Mesendoderm (in vitro differentiated cells): ENCODE data around the gene ENHO.

Experiments used
- DNase-seq: peaks from one replicate; pipeline ENCODE4 v3.0.0; 2013
- H2AK5ac ChIP-seq: 2 replicates; pipeline ENCODE4 v1.6.1; 2013; ENCODE audit warnings: low read length, inconsistent platforms
- H2BK120ac ChIP-seq: 2 replicates; pipeline ENCODE4 v1.6.1; 2013; ENCODE audit warnings: low read depth, mild to moderate bottlenecking, low read length, moderate library complexity, mixed read lengths
- H2BK15ac ChIP-seq: replicated peaks from 2 replicates; pipeline ENCODE4 v1.6.1; 2013; ENCODE audit warnings: low read depth, mild to moderate bottlenecking, moderate library complexity
- H2BK5ac ChIP-seq: 2 replicates; pipeline ENCODE4 v1.6.1; 2013; ENCODE audit warnings: low read length, inconsistent platforms
- H3K18ac ChIP-seq: 2 replicates; pipeline ENCODE4 v1.6.1; 2013; ENCODE audit warnings: mild to moderate bottlenecking, low read length, mixed read lengths
- H3K23ac ChIP-seq: one replicate; pipeline ENCODE4 v1.6.1; 2013; ENCODE audit warnings: low read length
- H3K27ac ChIP-seq: 2 replicates; pipeline ENCODE4 v1.5.1; 2013; ENCODE audit warnings: low read depth, mild to moderate bottlenecking, inconsistent platforms, low read length, moderate library complexity
- H3K27me3 ChIP-seq: 2 replicates; pipeline ENCODE4 v1.6.1; 2013; ENCODE audit warnings: low read length, control low read depth, mild to moderate bottlenecking, inconsistent platforms; ENCODE audit not compliant: insufficient read depth, poor library complexity
- H3K36me3 ChIP-seq: 2 replicates; pipeline ENCODE4 v1.6.1; 2013; ENCODE audit warnings: low read length, inconsistent platforms; ENCODE audit not compliant: control insufficient read depth, insufficient read depth
- H3K4ac ChIP-seq: one replicate; pipeline ENCODE4 v1.6.1; 2013; ENCODE audit warnings: low read depth, mild to moderate bottlenecking, low read length, moderate library complexity
- H3K4me1 ChIP-seq: 2 replicates; pipeline ENCODE4 v1.6.1; 2013; ENCODE audit warnings: low read depth, low read length, inconsistent platforms; ENCODE audit not compliant: control insufficient read depth
- H3K4me2 ChIP-seq: 2 replicates; pipeline ENCODE4 v1.6.1; 2013; ENCODE audit warnings: low read length
- H3K4me3 ChIP-seq: 2 replicates; pipeline ENCODE4 v1.5.1; 2013; ENCODE audit warnings: mild to moderate bottlenecking, low read length
- H3K56ac ChIP-seq: one replicate; pipeline ENCODE4 v1.6.1; 2013; ENCODE audit warnings: low read length
- H3K79me1 ChIP-seq: 2 replicates; pipeline ENCODE4 v1.6.1; 2013; ENCODE audit warnings: low read length, inconsistent platforms
- H3K79me2 ChIP-seq: 2 replicates; pipeline ENCODE4 v1.6.1; 2013; ENCODE audit warnings: mild to moderate bottlenecking, low read length; ENCODE audit not compliant: control insufficient read depth, insufficient read depth
- H3K9ac ChIP-seq: 2 replicates; pipeline ENCODE4 v1.6.1; 2013; ENCODE audit warnings: low read length, inconsistent platforms
- H4K5ac ChIP-seq: one replicate; pipeline ENCODE4 v1.6.1; 2013; ENCODE audit warnings: low read length
- H4K8ac ChIP-seq: one replicate; pipeline ENCODE4 v1.6.1; 2013; ENCODE audit warnings: low read depth, mild to moderate bottlenecking, control low read depth, low read length, moderate library complexity
- WGBS: extraction: QIAGEN DNeasy Blood & Tissue Kit; methylation state at CpG from one replicate; pipeline ENCODE4 v1.1.7; 2013; ENCODE audit warnings: low lambda C conversion rate, missing lambda C conversion rate; ENCODE audit not compliant: insufficient coverage; ENCODE audit errors: extremely low coverage; 5-methylcytosine and 5-hydroxymethylcytosine counted together

Gene ENHO

GRCh38 chr9:34568774-34569173 is 46.0 kb upstream of the ENHO start:
- DNase-seq: no peak
- no peak overlapping the region for H3K27ac ChIP-seq
- no peaks in the 10 kb centered on the region for H3K36me3 ChIP-seq
- H4K5ac ChIP-seq: no peak overlapping the region
- H3K23ac ChIP-seq: no peak overlapping the region
- H3K56ac ChIP-seq: peak overlapping the region; percentile 22
- WGBS: no CpG with 5 or more reads among the region's 12 CpGs
- H3K4ac ChIP-seq: no peak overlapping the region
- H3K4me3 ChIP-seq: no peak overlapping the region
- no peak overlapping the region for H3K4me2 ChIP-seq
- peaks cover 6% of the 10 kb centered on the region for H3K4me1 ChIP-seq
- H4K8ac ChIP-seq: no peak overlapping the region
- no peaks in the 10 kb centered on the region for H3K27me3 ChIP-seq
- no peaks in the 10 kb centered on the region for H3K79me2 ChIP-seq
- no peak overlapping the region for H2AK5ac ChIP-seq
- no peak overlapping the region for H2BK5ac ChIP-seq
- H3K9ac ChIP-seq: no peak overlapping the region
- H2BK120ac ChIP-seq: no peak overlapping the region
- H3K79me1 ChIP-seq: no peaks in the 10 kb centered on the region
- no peak overlapping the region for H2BK15ac ChIP-seq
- H3K18ac ChIP-seq: no peak overlapping the region

- H3K27ac ChIP-seq: no peak overlapping the region
- no peak overlapping the region for H4K8ac ChIP-seq
- H3K4me3 ChIP-seq: no peak overlapping the region
- H3K23ac ChIP-seq: no peak overlapping the region
- WGBS: no CpG with 5 or more reads among the region's 7 CpGs
- H3K9ac ChIP-seq: no peak overlapping the region
- DNase-seq: no peak
- no peak overlapping the region for H3K4me2 ChIP-seq
- H3K79me1 ChIP-seq: no peaks in the 10 kb centered on the region
- H2AK5ac ChIP-seq: no peak overlapping the region
- no peak overlapping the region for H2BK120ac ChIP-seq
- no peak overlapping the region for H2BK15ac ChIP-seq
- no peaks in the 10 kb centered on the region for H3K36me3 ChIP-seq
- H3K27me3 ChIP-seq: no peaks in the 10 kb centered on the region
- no peak overlapping the region for H4K5ac ChIP-seq
- H3K18ac ChIP-seq: no peak overlapping the region
- H3K4ac ChIP-seq: no peak overlapping the region
- no peak overlapping the region for H3K56ac ChIP-seq
- no peak overlapping the region for H2BK5ac ChIP-seq
- no peaks in the 10 kb centered on the region for H3K79me2 ChIP-seq
- peaks cover 6% of the 10 kb centered on the region for H3K4me1 ChIP-seq
Measured at GRCh38 chr9:34568133-34568532, 45.3 kb upstream of the ENHO start.

GRCh38 chr9:34566972-34567371 is 44.2 kb upstream of the ENHO start:
- no peak for DNase-seq
- H3K18ac ChIP-seq: no peak overlapping the region
- H3K79me1 ChIP-seq: no peaks in the 10 kb centered on the region
- no peak overlapping the region for H2BK5ac ChIP-seq
- no peak overlapping the region for H4K5ac ChIP-seq
- no peaks in the 10 kb centered on the region for H3K36me3 ChIP-seq
- no peak overlapping the region for H3K9ac ChIP-seq
- H2AK5ac ChIP-seq: no peak overlapping the region
- H3K79me2 ChIP-seq: no peaks in the 10 kb centered on the region
- no peak overlapping the region for H2BK120ac ChIP-seq
- no peak overlapping the region for H3K56ac ChIP-seq
- H4K8ac ChIP-seq: no peak overlapping the region
- H3K27me3 ChIP-seq: no peaks in the 10 kb centered on the region
- H3K4me2 ChIP-seq: no peak overlapping the region
- peaks cover 6% of the 10 kb centered on the region for H3K4me1 ChIP-seq
- no peak overlapping the region for H3K23ac ChIP-seq
- H3K4me3 ChIP-seq: no peak overlapping the region
- no CpG with 5 or more reads among the region's 6 CpGs for WGBS
- H3K4ac ChIP-seq: no peak overlapping the region
- H2BK15ac ChIP-seq: no peak overlapping the region
- no peak overlapping the region for H3K27ac ChIP-seq

GRCh38 chr9:34566322-34566721 is 43.5 kb upstream of the ENHO start:
- H3K27ac ChIP-seq: no peak overlapping the region
- H3K36me3 ChIP-seq: no peaks in the 10 kb centered on the region
- H3K79me1 ChIP-seq: no peaks in the 10 kb centered on the region
- H2BK5ac ChIP-seq: no peak overlapping the region
- no peak overlapping the region for H3K23ac ChIP-seq
- H3K27me3 ChIP-seq: no peaks in the 10 kb centered on the region
- no peak overlapping the region for H4K8ac ChIP-seq
- H3K4me3 ChIP-seq: no peak overlapping the region
- no peak overlapping the region for H2BK120ac ChIP-seq
- no peak overlapping the region for H3K56ac ChIP-seq
- H4K5ac ChIP-seq: no peak overlapping the region
- no peak overlapping the region for H3K9ac ChIP-seq
- H2AK5ac ChIP-seq: no peak overlapping the region
- no peak overlapping the region for H3K4ac ChIP-seq
- no peaks in the 10 kb centered on the region for H3K79me2 ChIP-seq
- peaks cover 6% of the 10 kb centered on the region for H3K4me1 ChIP-seq
- H2BK15ac ChIP-seq: no peak overlapping the region
- no CpG with 5 or more reads among the region's 8 CpGs for WGBS
- no peak overlapping the region for H3K4me2 ChIP-seq
- no peak for DNase-seq
- no peak overlapping the region for H3K18ac ChIP-seq

GRCh38 chr9:34565856-34566255 is 43.1 kb upstream of the ENHO start:
- no peaks in the 10 kb centered on the region for H3K27me3 ChIP-seq
- no peak overlapping the region for H4K5ac ChIP-seq
- H3K56ac ChIP-seq: no peak overlapping the region
- no peak overlapping the region for H3K23ac ChIP-seq
- no peak overlapping the region for H3K27ac ChIP-seq
- H2BK15ac ChIP-seq: no peak overlapping the region
- no peak overlapping the region for H2AK5ac ChIP-seq
- no peaks in the 10 kb centered on the region for H3K36me3 ChIP-seq
- no peak overlapping the region for H2BK120ac ChIP-seq
- no peak overlapping the region for H3K4ac ChIP-seq
- no peak overlapping the region for H4K8ac ChIP-seq
- H3K79me2 ChIP-seq: no peaks in the 10 kb centered on the region
- no peak overlapping the region for H3K18ac ChIP-seq
- H2BK5ac ChIP-seq: no peak overlapping the region
- no CpG with 5 or more reads among the region's 8 CpGs for WGBS
- H3K4me1 ChIP-seq: peaks cover 6% of the 10 kb centered on the region
- H3K9ac ChIP-seq: no peak overlapping the region
- H3K4me3 ChIP-seq: no peak overlapping the region
- no peak overlapping the region for H3K4me2 ChIP-seq
- DNase-seq: no peak
- H3K79me1 ChIP-seq: no peaks in the 10 kb centered on the region

- H3K27me3 ChIP-seq: no peaks in the 10 kb centered on the region
- no peak for DNase-seq
- no CpG with 5 or more reads among the region's 16 CpGs for WGBS
- no peak overlapping the region for H2AK5ac ChIP-seq
- no peak overlapping the region for H2BK5ac ChIP-seq
- no peak overlapping the region for H3K4me2 ChIP-seq
- H2BK120ac ChIP-seq: no peak overlapping the region
- H3K9ac ChIP-seq: no peak overlapping the region
- H3K4ac ChIP-seq: no peak overlapping the region
- no peak overlapping the region for H3K23ac ChIP-seq
- no peak overlapping the region for H3K4me3 ChIP-seq
- no peak overlapping the region for H3K56ac ChIP-seq
- H3K18ac ChIP-seq: no peak overlapping the region
- H2BK15ac ChIP-seq: no peak overlapping the region
- H4K8ac ChIP-seq: no peak overlapping the region
- no peak overlapping the region for H4K5ac ChIP-seq
- peaks cover 13% of the 10 kb centered on the region for H3K4me1 ChIP-seq
- no peaks in the 10 kb centered on the region for H3K79me1 ChIP-seq
- no peaks in the 10 kb centered on the region for H3K36me3 ChIP-seq
- no peak overlapping the region for H3K27ac ChIP-seq
- H3K79me2 ChIP-seq: no peaks in the 10 kb centered on the region
Measured at GRCh38 chr9:34564617-34565016, 41.8 kb upstream of the ENHO start.
